HG03139 (cell line): Measurements from ENCODE around the gene SLC29A1.

Experiments
- ATAC-seq: cut with Tn5 transposase; IDR thresholded peaks from one replicate; pipeline ENCODE4 v1.9.1; 2021; ENCODE audit not compliant: unreplicated experiment

The SLC29A1 gene

GRCh38 chr6:44278774-44279697, 55.6 kb downstream of the SLC29A1 start:
- ATAC-seq = no peak
